HUES48 (cell line): ENCODE results near the gene ANKS1B.

Source experiments
- H3K27ac ChIP-seq: one replicate; pipeline ENCODE4 v1.7.0; 2013; ENCODE audit warnings: low read depth, low read length, inconsistent platforms
- H3K27me3 ChIP-seq: 2 replicates; pipeline ENCODE4 v1.6.1; 2013; ENCODE audit warnings: mild to moderate bottlenecking, low read length; ENCODE audit not compliant: control insufficient read depth, insufficient read depth
- H3K36me3 ChIP-seq: 2 replicates; pipeline ENCODE4 v1.6.1; 2013; ENCODE audit warnings: low read length; ENCODE audit not compliant: control insufficient read depth, insufficient read depth
- H3K4me1 ChIP-seq: 2 replicates; pipeline ENCODE4 v1.6.1; 2013; ENCODE audit warnings: mild to moderate bottlenecking, low read length; ENCODE audit not compliant: control insufficient read depth, insufficient read depth
- H3K4me3 ChIP-seq: 2 replicates; pipeline ENCODE4 v1.5.1; 2013; ENCODE audit warnings: mild to moderate bottlenecking, low read depth, low read length
- H3K9ac ChIP-seq: 2 replicates; pipeline ENCODE4 v1.6.1; 2013; ENCODE audit warnings: mild to moderate bottlenecking, low read depth, low read length, moderate library complexity
- H3K9me3 ChIP-seq: 2 replicates; pipeline ENCODE4 v1.6.1; 2013; ENCODE audit warnings: low read length; ENCODE audit not compliant: control insufficient read depth, insufficient read depth

ANKS1B gene

DNA sequence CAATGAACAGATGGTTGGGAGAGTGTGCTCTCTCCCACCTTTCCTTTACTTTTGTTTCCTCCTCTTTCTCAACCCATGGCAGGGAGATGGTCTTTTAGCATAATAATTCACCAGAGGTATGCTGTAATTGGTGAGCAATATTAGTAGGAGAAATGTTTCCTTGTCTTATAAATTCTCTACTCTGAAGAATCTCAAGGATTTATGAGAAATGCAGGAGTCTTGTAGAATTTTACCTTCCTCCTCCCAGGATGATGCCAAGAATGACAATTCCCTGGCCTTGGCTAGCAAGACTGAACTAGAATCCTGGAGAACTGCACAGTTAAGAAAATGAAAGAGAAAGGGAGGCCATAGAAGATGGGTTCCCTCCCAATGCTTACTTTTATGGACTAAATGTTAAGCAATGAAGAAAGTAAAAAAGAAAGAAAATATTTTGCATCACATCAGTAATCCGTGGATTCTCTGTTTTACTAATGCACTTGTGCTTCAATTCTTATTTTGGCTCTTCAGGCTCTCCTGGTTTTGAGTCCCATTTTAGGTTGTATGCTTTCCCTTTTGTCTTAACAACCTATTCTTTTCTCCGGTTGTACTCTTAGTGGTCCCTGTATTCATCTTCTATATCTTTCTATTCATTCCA lies 530.1 kb downstream of the ANKS1B start:
- Histone ChIP-seq H3K36me3 (no peaks in the 10 kb centered on the region), H3K4me3 (no peak overlapping the region), H3K27ac (no peak overlapping the region), H3K27me3 (no peaks in the 10 kb centered on the region), H3K4me1 (peaks cover 15% of the 10 kb centered on the region), H3K9me3 (no peaks in the 10 kb centered on the region), H3K9ac (no peak overlapping the region)

DNA sequence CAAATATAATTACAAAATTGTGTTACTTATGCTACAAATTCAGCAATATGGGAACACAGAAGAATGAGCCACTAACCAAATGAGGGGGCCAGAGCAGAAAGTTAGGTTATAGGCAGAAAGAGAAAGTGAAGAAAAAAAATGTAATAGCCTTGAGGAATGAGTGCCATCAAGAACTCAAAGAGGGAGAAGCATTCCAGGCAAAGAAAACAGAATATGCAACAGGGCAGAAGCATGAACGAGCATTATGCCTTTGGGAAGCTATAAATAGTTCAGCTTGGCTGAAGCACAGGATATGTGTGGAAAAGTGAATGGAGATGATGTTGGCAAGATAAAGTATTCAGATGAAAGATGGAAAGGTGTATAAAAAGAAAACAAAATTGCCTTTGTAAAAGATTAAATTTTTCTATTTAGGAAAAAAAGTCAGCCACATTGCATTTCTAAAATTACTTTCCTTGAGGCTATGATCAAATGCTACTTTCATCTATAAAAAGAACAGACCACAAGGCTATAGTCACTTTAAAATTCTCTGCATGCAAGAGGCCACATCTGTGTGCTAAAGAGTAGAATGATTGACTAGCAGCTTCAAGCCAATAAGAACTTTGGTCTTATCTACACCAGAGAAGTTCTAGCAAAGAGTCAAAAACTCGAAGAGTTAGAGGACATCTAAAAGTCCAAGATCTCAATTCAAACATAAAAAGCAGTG lies 530.7 kb downstream of the ANKS1B start:
- Histone ChIP-seq H3K4me1 (peaks cover 15% of the 10 kb centered on the region), H3K9me3 (no peaks in the 10 kb centered on the region), H3K27me3 (no peaks in the 10 kb centered on the region), H3K9ac (no peak overlapping the region), H3K4me3 (no peak overlapping the region), H3K27ac (no peak overlapping the region), H3K36me3 (no peaks in the 10 kb centered on the region)

- no peak overlapping the region for H3K9ac ChIP-seq
- no peaks in the 10 kb centered on the region for H3K27me3 ChIP-seq
- H3K4me3 ChIP-seq = no peak overlapping the region
- no peaks in the 10 kb centered on the region for H3K9me3 ChIP-seq
- H3K36me3 ChIP-seq = no peaks in the 10 kb centered on the region
- H3K27ac ChIP-seq = no peak overlapping the region
- H3K4me1 ChIP-seq = peaks cover 13% of the 10 kb centered on the region
Measured at GRCh38 chr12:99450036-99450630, 534.6 kb downstream of the ANKS1B start.

- H3K4me1 ChIP-seq = peaks cover 6% of the 10 kb centered on the region
- no peaks in the 10 kb centered on the region for H3K27me3 ChIP-seq
- H3K27ac ChIP-seq = no peak overlapping the region
- H3K9me3 ChIP-seq = no peaks in the 10 kb centered on the region
- no peak overlapping the region for H3K9ac ChIP-seq
- H3K36me3 ChIP-seq = no peaks in the 10 kb centered on the region
- no peak overlapping the region for H3K4me3 ChIP-seq
Measured at GRCh38 chr12:99444859-99445316, 539.8 kb downstream of the ANKS1B start.

- H3K4me3 ChIP-seq = no peak overlapping the region
- H3K4me1 ChIP-seq = peaks cover 6% of the 10 kb centered on the region
- no peaks in the 10 kb centered on the region for H3K9me3 ChIP-seq
- no peaks in the 10 kb centered on the region for H3K27me3 ChIP-seq
- H3K27ac ChIP-seq = no peak overlapping the region
- H3K9ac ChIP-seq = no peak overlapping the region
- no peaks in the 10 kb centered on the region for H3K36me3 ChIP-seq
Measured at GRCh38 chr12:99442758-99443157, 542.0 kb downstream of the ANKS1B start.

DNA sequence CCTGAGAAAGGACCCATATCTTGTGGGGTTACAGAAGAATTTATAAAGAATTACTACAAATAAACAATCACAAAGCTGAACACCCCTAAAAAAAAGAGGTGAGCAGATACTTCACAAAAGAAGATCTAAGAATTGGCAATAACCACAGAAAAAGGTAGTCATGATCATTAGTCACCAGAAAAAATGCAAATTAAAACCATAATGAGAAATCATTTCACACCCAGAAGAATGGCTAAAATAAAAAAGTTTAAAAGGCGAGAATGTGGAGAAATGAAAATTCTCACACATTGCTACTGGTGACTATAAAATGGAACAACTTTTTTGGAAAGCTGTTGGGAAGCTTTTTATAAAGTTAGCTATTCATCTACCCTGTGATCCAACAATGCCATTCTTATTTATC lies 545.3 kb downstream of the ANKS1B start:
- Histone ChIP-seq H3K27me3 (no peaks in the 10 kb centered on the region), H3K4me3 (no peak overlapping the region), H3K9me3 (no peaks in the 10 kb centered on the region), H3K4me1 (peaks cover 16% of the 10 kb centered on the region), H3K36me3 (no peaks in the 10 kb centered on the region), H3K9ac (no peak overlapping the region), H3K27ac (no peak overlapping the region)

- Histone ChIP-seq H3K4me1 (peaks cover 16% of the 10 kb centered on the region), H3K9ac (no peak overlapping the region), H3K36me3 (no peaks in the 10 kb centered on the region), H3K27me3 (no peaks in the 10 kb centered on the region), H3K4me3 (no peak overlapping the region), H3K27ac (no peak overlapping the region), H3K9me3 (no peaks in the 10 kb centered on the region)
Measured at GRCh38 chr12:99436584-99436983, 548.2 kb downstream of the ANKS1B start.

GRCh38 chr12:99435095-99435791 lies 549.5 kb downstream of the ANKS1B start:
- Histone ChIP-seq H3K4me1 (peaks cover 11% of the 10 kb centered on the region; the same call in 1 of the 2 replicates), H3K9ac (no peak overlapping the region), H3K36me3 (no peaks in the 10 kb centered on the region), H3K4me3 (no peak overlapping the region), H3K27ac (no peak overlapping the region), H3K9me3 (no peaks in the 10 kb centered on the region), H3K27me3 (no peaks in the 10 kb centered on the region)

DNA sequence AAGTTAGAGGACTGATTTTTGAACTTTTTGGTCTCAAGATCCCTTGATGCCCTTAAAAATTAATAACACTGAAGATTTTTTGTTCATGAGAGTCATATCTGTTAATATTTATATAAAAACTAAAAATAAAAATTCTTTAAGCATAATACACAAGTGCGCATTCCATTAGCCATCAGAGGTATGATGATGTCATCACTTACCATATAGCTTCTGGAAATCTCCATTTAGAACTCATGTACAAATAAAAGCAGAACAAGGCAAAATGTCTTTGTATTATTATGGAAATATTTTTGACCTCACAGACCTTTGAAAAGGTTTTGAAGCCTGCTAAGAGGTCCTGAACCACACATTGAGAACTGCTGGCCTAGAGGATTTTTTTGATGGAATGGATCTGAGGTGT lies 551.6 kb downstream of the ANKS1B start:
- Histone ChIP-seq H3K27me3 (no peaks in the 10 kb centered on the region), H3K9ac (no peak overlapping the region), H3K4me1 (peaks cover 10% of the 10 kb centered on the region; the same call in 1 of the 2 replicates), H3K4me3 (no peak overlapping the region), H3K36me3 (no peaks in the 10 kb centered on the region), H3K27ac (no peak overlapping the region), H3K9me3 (no peaks in the 10 kb centered on the region)

- no peaks in the 10 kb centered on the region for H3K27me3 ChIP-seq
- H3K27ac ChIP-seq = no peak overlapping the region
- H3K4me1 ChIP-seq = peaks cover 10% of the 10 kb centered on the region; the same call in 1 of the 2 replicates
- no peak overlapping the region for H3K4me3 ChIP-seq
- no peaks in the 10 kb centered on the region for H3K9me3 ChIP-seq
- H3K9ac ChIP-seq = no peak overlapping the region
- H3K36me3 ChIP-seq = no peaks in the 10 kb centered on the region
Measured at GRCh38 chr12:99431203-99431602, 553.5 kb downstream of the ANKS1B start.

DNA sequence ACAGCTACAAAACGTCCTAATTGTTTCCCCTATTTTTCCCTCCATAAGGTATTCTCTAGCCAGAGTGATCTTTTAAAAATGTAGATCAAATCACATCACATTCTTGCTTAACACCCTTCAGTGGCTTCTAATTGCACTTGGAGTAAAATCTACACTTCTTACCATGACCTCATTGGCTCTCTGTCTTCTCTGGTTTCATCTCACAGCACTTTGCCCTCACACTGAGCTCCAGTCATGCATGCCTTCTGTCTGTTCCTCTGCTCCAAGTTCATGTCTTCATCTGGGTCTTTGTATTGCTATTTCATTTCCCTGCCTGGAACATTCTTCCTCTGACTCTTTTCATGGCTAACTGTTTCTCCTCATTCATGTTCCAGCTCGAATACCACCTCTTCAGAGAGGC lies 557.6 kb downstream of the ANKS1B start:
- Histone ChIP-seq H3K27me3 (no peaks in the 10 kb centered on the region), H3K4me1 (0 out of 2 replicates have a peak, but pooled peaks cover 5% of the 10 kb centered on the region), H3K27ac (no peak overlapping the region), H3K9ac (no peak overlapping the region), H3K9me3 (no peaks in the 10 kb centered on the region), H3K4me3 (no peak overlapping the region), H3K36me3 (no peaks in the 10 kb centered on the region)
